Ishikawa (cell line): ENCODE results near the gene SMPDL3B.
A peak's percentile ranks its signal among the peaks of the same experiment; 100 is the strongest.

ENCODE experiments used
- CREB1 ChIP-seq: IDR thresholded peaks from 2 replicates; pipeline ENCODE4 v1.6.1; 2012; ENCODE audit warnings: low read depth
- EP300 ChIP-seq: IDR thresholded peaks from 2 replicates; pipeline ENCODE4 v1.6.1; 2012; ENCODE audit warnings: borderline replicate concordance
- TAF1 ChIP-seq: IDR thresholded peaks from 2 replicates; pipeline ENCODE4 v1.6.1; 2012; ENCODE audit warnings: low read depth, mild to moderate bottlenecking
- TF ChIP-seq, protein P1 (sequence below): IDR thresholded peaks from 2 replicates; pipeline ENCODE4 v1.6.1; 2012

DNA sequence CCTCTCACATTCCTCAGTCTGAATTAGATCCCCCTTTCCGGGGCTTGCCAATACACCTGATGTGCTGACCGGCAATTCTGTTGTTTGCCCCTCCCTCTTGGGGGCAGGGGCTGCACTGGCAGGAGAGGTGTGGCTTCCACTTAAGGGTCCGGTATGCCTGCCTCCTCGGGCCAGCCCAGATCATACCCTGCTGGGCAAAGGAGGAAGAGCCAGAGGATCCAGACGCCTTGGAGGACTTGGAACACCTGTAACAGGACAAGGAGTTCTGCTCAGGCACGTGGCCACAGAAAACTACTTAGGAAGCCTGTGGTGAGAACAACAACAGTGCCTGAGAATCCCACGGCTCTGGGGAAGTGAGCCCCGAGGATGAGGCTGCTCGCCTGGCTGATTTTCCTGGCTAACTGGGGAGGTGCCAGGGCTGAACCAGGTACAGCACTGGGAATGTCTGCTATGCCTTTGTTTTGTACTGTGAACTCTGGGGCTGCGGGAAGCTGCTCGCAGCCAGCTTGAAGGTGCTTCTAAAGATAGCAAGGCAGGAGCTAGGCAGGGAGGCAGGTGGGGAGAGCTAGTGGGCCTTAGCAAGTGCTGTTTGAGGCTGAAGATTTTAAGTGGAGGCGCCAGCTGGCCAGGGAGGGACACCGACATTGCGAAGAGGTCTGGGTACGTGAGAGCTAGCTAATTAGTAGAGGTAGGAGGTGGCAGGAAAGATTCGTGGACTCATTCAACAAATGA is at the start of gene SMPDL3B:
- TF ChIP-seq TAF1 (peak; percentile 67; the same call in 1 of the 2 replicates), EP300 (no peak; the same call in 1 of the 2 replicates), CREB1 (no peak)
- TF ChIP-seq, protein P1, sequence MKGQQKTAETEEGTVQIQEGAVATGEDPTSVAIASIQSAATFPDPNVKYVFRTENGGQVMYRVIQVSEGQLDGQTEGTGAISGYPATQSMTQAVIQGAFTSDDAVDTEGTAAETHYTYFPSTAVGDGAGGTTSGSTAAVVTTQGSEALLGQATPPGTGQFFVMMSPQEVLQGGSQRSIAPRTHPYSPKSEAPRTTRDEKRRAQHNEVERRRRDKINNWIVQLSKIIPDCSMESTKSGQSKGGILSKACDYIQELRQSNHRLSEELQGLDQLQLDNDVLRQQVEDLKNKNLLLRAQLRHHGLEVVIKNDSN, result peak; percentile 75
